Measurements from ENCODE around the gene PCDHGA5.

GRCh38 chr5:141362719-141363118 is 1.2 kb upstream of the PCDHGA5 start:
- TF ChIP-seq, protein P1, sequence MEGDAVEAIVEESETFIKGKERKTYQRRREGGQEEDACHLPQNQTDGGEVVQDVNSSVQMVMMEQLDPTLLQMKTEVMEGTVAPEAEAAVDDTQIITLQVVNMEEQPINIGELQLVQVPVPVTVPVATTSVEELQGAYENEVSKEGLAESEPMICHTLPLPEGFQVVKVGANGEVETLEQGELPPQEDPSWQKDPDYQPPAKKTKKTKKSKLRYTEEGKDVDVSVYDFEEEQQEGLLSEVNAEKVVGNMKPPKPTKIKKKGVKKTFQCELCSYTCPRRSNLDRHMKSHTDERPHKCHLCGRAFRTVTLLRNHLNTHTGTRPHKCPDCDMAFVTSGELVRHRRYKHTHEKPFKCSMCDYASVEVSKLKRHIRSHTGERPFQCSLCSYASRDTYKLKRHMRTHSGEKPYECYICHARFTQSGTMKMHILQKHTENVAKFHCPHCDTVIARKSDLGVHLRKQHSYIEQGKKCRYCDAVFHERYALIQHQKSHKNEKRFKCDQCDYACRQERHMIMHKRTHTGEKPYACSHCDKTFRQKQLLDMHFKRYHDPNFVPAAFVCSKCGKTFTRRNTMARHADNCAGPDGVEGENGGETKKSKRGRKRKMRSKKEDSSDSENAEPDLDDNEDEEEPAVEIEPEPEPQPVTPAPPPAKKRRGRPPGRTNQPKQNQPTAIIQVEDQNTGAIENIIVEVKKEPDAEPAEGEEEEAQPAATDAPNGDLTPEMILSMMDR (IDR thresholded peaks at IDR 0.05) = no peak
- TF ChIP-seq POLR2A (IDR thresholded peaks at IDR 0.05) = no peak

All from testis (tissue), 2 donors.